ENCODE measurements around the gene GPR101.

DNA sequence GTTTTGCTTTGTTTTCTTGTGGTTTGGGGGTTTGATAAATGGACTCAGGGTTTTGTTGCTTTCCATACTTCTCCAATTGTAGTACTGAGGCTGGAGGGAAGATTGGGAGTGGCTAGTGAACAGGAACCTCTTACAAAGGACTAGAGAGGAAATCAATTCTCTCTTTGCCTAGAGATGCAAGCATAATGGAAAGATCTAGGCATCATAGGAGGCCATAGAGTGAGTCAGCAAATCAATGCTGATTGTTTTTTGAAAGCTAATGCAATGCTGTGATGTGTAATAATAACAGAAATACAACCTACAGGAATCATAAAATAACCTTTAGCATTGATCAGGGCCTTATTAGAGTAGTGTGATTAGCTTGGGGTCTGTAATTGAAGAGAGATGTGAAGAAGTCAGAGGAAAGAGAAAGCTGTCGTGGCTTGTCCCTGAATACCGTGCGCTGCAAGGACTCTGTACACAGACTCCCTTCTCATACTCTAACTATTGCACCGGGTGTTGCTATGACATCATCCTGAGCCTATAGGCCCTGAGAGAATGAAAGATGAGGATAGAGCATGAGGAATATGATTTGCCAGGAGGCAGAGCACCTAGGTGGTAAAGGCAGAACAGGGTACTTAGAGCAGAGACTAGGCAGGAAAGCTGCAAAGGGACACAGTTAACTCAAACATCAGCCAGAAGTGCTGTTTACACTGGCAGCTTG is 29.3 kb upstream of the GPR101 start:
- TF ChIP-seq EZH2 (IDR thresholded peaks at IDR 0.05; ENCODE audit: insufficient read depth, poor library complexity, severe bottlenecking) (no peak), EZH2phosphoT487 (IDR thresholded peaks at IDR 0.05; ENCODE audit: insufficient read depth, low read depth) (no peak)

All from GM23248 (cell line).